CD1c-positive myeloid dendritic cell (primary cell): Measurements from ENCODE around the gene COX14.

Source experiments
- DNase-seq: peaks from one replicate; pipeline ENCODE4 v3.0.0-alpha.2; 2016; ENCODE audit errors: extremely low spot score

COX14 gene

DNA sequence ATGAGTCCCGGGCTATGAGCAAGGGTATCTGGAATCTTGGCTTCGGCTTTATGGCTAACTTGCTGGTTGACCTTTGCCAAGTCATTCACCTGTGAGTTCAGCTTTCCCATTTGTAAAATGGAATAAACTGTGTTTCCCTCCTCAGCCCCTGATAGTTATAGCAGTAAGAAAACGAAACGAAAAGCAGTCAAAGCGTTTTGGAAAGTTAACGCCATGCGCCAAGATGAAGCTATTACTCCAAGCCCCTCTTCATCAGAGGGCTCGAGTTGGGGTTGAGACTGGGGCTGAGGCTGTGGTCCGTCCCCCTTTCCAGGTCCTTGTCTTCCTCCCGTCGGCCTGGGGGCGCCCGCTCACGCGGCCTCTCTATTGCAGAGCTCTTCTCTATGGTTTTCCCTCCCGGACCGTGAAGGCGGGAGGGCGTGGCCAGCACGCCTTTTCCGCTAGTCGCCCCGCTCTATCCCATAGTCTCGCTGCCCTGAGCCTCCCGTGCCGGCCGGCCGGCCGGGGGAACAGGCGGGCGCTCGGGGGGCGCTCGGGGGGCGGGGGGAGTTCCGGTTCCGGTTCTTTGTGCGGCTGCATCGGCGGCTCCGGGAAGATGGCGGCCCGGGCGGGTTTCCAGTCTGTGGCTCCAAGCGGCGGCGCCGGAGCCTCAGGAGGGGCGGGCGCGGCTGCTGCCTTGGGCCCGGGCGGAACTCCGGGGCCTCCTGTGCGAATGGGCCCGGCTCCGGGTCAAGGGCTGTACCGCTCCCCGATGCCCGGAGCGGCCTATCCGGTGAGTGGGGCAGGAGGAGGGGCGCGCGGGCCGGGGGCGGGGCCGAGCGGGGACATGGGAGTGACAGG, 27.0 kb upstream of the COX14 start, which contains the start of gene SMARCD1:
TSS of gene SMARCD1 (plus strand) at position 568 of the 840 bp plus-strand sequence. CDS start at position 596, 28 bp downstream.
- DNase-seq = peak; percentile 89

DNA sequence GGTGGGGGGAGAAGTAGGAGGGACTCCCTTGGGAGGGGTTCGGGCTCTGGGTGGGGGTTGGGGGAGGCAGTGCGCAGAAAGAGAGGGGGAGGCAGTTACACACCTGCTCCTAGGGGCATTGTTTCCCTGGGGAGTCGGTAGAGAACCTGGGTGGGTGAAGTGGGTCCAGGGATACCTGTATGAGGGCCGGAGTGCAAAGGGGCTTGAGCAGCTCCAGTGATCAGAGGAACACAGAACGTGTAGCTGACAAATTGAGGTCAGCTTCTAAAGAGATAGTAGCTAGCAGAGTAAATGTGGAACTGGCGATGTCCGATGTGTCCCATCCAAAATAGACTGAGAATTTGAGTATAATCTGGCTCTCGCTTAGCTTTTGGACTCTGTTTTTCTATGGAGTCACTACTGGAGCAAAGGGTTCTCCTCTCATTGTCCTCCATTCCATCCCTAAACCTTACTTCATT, 26.4 kb upstream of the COX14 start:
- no peak for DNase-seq

DNA sequence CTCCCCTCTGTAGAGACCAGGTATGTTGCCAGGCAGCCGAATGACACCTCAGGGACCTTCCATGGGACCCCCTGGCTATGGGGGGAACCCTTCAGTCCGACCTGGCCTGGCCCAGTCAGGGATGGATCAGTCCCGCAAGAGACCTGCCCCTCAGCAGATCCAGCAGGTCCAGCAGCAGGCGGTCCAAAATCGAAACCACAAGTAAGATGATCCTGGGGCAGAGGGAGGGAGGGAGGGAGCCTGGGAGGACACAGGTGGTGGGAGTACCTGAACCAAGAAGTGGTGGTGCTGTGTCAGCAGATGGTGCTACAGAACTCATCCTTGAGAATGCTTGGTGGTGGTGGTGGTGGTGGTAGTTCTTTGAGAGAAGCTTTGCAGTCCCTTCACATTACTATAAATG, 25.9 kb upstream of the COX14 start:
- no peak for DNase-seq

GRCh38 chr12:50087151-50087550, 24.9 kb upstream of the COX14 start:
- no peak for DNase-seq

GRCh38 chr12:50087995-50088394, 24.0 kb upstream of the COX14 start:
- no peak for DNase-seq

DNA sequence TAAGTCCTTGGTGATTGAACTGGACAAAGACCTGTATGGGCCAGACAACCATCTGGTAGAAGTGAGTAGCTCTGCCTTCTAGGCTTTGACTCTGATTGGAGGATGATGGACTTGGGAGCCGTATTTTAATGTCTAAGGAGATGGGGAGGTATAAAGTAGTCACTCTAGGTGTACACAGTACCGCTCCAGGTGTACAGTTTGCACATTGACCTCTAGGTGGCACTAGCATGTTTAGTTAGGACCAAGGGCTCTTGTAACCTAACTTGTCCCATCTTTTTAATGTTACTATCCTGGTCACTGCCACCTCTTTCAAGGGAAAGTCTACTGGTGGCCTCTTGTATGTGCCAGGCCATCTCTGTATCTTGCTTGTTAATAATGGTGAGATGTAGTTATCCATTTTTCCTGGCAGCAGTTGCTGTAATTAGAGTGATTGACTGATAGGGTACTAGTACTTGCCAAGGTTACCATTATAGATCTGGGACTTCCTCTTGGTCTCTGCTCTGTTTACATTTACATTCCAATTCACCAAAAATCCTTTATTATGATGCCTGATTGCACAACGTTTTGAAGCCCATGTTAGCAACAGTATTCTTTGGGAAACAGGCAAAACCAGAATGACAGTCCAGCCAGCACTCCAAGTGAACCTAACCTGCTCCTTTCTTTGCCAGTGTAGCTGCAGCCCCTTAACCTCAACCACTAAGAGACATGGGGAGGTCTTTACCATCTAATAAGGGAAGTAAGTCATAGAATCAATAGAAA, 23.3 kb upstream of the COX14 start:
- peak; percentile 65 for DNase-seq

DNA sequence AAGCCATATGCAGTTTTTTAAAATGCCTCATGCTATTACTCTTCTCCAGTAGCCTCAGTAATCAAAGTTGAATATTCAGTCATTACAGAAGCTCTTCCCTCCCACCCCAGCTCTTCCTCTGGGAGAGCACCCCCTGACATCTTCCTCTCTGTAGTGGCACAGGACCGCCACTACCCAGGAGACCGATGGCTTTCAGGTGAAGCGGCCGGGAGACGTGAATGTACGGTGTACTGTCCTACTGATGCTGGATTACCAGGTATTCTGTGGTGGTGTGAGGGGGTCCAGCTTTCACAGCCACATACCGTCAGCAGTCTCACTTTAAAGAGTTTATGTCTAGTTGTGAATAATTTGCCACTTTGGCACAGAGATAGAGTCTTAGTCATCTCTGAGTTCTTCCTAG, 22.3 kb upstream of the COX14 start:
- DNase-seq = no peak

GRCh38 chr12:50090391-50090790, 21.6 kb upstream of the COX14 start:
- no peak for DNase-seq

DNA sequence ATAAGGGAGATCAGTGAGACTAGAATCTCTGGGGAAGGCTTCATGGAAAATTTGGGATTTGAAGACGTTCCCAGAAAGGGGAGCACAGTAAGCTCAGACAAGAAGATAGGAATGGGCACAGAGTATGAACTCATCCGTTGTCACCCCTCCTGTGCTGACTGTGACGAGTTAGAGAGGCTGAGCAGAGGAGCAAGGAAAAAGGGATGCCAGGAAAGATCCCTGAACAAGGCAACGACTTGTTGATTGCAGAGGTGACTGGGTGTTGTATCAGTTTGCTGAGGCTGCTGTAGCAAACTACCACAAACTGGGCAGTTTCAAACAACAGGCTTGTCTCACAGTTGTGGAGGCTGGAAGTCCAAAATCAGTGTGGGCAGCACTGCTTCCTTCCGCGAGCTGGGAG, 14.1 kb upstream of the COX14 start:
- DNase-seq = no peak

DNA sequence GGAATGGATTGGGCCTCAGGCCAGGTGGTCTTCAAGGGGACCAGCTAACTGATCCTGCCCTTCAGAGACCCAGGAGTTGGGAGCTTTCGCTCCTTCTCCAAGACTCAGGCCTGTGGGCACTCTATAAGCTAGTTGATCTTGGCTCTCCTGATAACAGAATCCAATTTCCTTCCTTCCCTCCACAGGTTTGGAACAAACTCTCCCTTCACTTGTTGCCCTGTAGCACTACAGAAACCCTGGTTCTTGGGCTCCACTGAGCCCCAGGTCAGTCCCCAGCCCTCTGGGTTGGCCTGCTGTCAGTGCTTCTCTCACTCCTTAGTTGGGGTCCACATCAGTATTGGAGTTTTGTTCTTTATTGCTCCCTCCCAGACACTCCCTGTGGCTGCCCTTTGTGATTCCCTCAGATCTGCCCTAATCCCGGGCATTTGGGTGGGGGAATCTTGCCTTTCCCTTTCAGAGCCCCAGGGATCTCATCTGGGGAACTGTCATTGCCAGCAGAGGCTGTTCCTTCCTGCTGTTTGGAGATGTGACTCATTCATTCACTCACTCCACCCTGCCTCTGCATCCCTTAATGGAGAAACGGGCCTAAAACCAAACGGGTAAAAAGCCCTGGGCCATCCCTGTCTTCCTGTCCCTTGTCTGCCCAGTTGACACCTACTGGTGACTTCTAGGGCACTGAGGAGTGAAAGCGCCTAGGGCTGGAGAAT, 12.6 kb upstream of the COX14 start:
- no peak for DNase-seq

- DNase-seq = no peak
Measured at GRCh38 chr12:50100561-50100960, 11.5 kb upstream of the COX14 start.

GRCh38 chr12:50101663-50102062, 10.4 kb upstream of the COX14 start:
- no peak for DNase-seq

GRCh38 chr12:50102131-50102531, 9.9 kb upstream of the COX14 start:
- no peak for DNase-seq

- DNase-seq = peak; percentile 35
Measured at GRCh38 chr12:50102646-50103309, 9.3 kb upstream of the COX14 start.

GRCh38 chr12:50103351-50103750, 8.7 kb upstream of the COX14 start:
- no peak for DNase-seq

- DNase-seq = peak; percentile 29
Measured at GRCh38 chr12:50103767-50104321, 8.2 kb upstream of the COX14 start, which contains the start of gene GPD1. Gene GPD1, plus strand, starts transcription at chr12:50104008. Its CDS starts 43 bp downstream, at chr12:50104051.

DNA sequence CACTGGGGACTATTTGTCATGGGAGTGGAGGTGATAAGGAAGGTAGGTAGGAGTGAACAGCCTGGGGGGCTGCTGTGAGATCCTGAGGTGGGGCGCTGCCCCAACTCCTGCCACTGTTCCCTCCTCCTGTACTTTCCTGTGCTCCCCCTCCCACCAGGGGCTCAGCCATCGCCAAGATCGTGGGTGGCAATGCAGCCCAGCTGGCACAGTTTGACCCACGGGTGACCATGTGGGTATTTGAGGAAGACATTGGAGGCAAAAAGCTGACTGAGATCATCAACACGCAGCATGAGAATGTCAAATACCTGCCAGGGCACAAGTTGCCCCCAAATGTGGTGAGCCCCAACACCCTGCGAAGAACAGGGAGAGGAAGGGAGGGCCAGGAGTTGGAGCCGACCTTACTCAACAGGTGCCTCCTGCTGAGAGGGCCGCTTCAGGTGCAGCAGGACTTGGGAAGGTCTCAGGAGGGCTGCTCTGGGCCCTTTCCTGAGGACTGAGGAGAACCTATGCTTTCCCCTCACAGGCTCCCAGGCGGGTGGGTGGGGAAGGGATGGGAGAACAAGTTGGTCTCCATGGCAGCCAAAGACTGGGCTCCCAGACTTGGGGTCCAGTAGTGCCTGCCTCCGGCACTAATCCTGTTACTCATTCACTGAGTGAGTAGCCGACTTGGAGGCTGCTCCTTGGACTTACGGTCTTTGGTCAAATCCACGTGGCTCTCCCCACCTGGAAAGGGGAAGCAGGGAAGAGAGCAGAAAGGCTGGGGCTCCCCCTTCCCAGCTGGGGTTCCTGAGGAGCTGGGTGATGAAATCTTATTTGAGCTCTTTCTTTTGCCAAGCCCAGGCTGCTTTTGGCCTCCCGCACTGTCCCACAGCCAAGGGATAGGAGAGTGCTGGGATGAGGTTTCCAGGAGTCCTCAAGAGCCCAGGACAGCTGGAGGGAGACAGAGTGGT, 7.3 kb upstream of the COX14 start:
- DNase-seq = no peak

- no peak for DNase-seq
Measured at GRCh38 chr12:50105913-50106450, 6.1 kb upstream of the COX14 start.

GRCh38 chr12:50106907-50107306, 5.1 kb upstream of the COX14 start:
- DNase-seq = no peak
